Nephron (organoid): ENCODE measurements around the gene IL17RD.

Source experiments
- H3K27ac Mint-ChIP-seq, 3 experiments: 2 replicates each; pipeline ENCODE4 v1.8.0; 2020; ENCODE audit warnings: mixed read lengths in 3 of 3, mild to moderate bottlenecking in 2 of 3, moderate library complexity in 1 of 3
- H3K27me3 Mint-ChIP-seq: 2 replicates; pipeline ENCODE4 v1.8.0; 2021; ENCODE audit warnings: low read depth, mild to moderate bottlenecking, moderate library complexity, mixed read lengths
- H3K36me3 Mint-ChIP-seq: 2 replicates; pipeline ENCODE4 v1.8.0; 2020; ENCODE audit warnings: low read depth, mixed read lengths
- H3K4me1 Mint-ChIP-seq: 2 replicates; pipeline ENCODE4 v1.8.0; 2020; ENCODE audit warnings: mixed read lengths
- H3K4me3 Mint-ChIP-seq, 3 experiments: 2 replicates each; pipeline ENCODE4 v1.8.0; 2020; ENCODE audit warnings: mild to moderate bottlenecking in 3 of 3, mixed read lengths in 3 of 3, moderate library complexity in 2 of 3
- H3K9me3 Mint-ChIP-seq: 2 replicates; pipeline ENCODE4 v1.8.0; 2020; ENCODE audit warnings: mixed read lengths
- CTCF ChIP-seq, 3 experiments: fragments of 200-600 bp; sonication (generic); IDR thresholded peaks; one replicate each; pipeline ENCODE4 v1.5.0; 2021; ENCODE audit warnings: antibody characterized with exemption in 3 of 3; ENCODE audit not compliant: unreplicated experiment in 3 of 3

Gene IL17RD

GRCh38 chr3:57151749-57152148 is 13.4 kb downstream of the IL17RD start:
- peaks cover 80% of the 10 kb centered on the region for H3K4me1 Mint-ChIP-seq
- H3K36me3 Mint-ChIP-seq: peaks cover 27% of the 10 kb centered on the region
- no peaks in the 10 kb centered on the region for H3K27me3 Mint-ChIP-seq
- H3K4me3 Mint-ChIP-seq: peak overlapping the region; percentile 51 to 75 (median 68)
- no peaks in the 10 kb centered on the region for H3K9me3 Mint-ChIP-seq
- TF ChIP-seq CTCF (IDR thresholded peaks at IDR 0.05; ENCODE audit: unreplicated experiment in 3 of 3): no peak
- H3K27ac Mint-ChIP-seq: peak overlapping the region; percentile 86 to 99 (median 99)

DNA sequence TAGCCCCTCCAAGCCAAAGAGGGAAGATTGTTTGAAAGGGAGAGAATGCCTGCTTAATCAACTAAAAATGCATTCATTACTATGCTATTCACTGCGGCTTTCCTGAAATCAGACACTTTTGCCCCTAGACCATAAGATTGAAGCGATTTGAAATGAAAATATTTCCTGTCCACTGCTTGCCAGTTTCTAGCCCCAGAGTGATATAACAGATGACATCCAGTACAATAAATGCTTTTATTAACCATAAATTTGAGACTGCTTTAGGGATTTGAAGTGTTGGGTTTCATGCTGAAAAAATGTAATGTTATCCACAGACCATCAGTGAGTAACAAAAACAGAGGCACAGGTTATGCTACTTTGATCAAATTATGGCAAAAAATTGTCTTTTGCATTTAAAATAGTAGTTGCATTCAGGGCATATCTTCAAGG is 14.1 kb downstream of the IL17RD start:
- Mint-ChIP-seq H3K4me1 (peaks cover 73% of the 10 kb centered on the region), H3K36me3 (peaks cover 27% of the 10 kb centered on the region), H3K27ac (peak overlapping the region; percentile 86 to 99 (median 99)), H3K27me3 (no peaks in the 10 kb centered on the region), H3K9me3 (no peaks in the 10 kb centered on the region), H3K4me3 (peak overlapping the region; percentile 14 to 27 (median 15))
- no peak for TF ChIP-seq CTCF (IDR thresholded peaks at IDR 0.05; ENCODE audit: unreplicated experiment in 3 of 3)

- Mint-ChIP-seq H3K4me3 (peak overlapping the region in 2 of 3 experiments; percentile 21 to 50), H3K27ac (peak overlapping the region; percentile 86 to 99 (median 99)), H3K36me3 (peaks cover 34% of the 10 kb centered on the region), H3K9me3 (no peaks in the 10 kb centered on the region), H3K4me1 (peaks cover 69% of the 10 kb centered on the region), H3K27me3 (no peaks in the 10 kb centered on the region)
- TF ChIP-seq CTCF (IDR thresholded peaks at IDR 0.05; ENCODE audit: unreplicated experiment in 3 of 3): no peak
These were observed 15.0 kb downstream of the IL17RD start for GRCh38 chr3:57150113-57150581.

- Mint-ChIP-seq H3K4me1 (peaks cover 69% of the 10 kb centered on the region), H3K4me3 (no peak overlapping the region), H3K9me3 (no peaks in the 10 kb centered on the region), H3K36me3 (peaks cover 44% of the 10 kb centered on the region), H3K27me3 (no peaks in the 10 kb centered on the region), H3K27ac (peak overlapping the region; percentile 45 to 81 (median 49))
- no peak for TF ChIP-seq CTCF (IDR thresholded peaks at IDR 0.05; ENCODE audit: unreplicated experiment in 3 of 3)
These were observed 18.1 kb downstream of the IL17RD start for GRCh38 chr3:57147071-57147470.

DNA sequence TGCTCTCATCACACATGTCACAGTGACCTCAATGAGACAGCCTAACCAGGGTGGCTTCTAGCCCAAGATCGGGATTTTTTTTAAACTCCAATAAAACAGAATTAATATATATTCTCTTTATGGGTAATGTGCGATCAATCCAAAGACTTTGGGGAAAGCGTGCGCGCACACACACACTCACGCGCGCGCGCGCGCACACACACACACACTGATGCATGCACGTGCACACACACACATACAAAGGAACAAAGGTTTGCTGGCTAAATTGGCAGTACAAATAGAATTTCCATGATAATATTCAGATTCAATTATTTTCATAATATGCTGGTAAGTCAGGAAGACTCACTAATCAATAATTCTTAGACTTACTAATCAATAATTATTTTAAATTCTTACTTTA is 19.3 kb downstream of the IL17RD start:
- Mint-ChIP-seq H3K4me1 (peaks cover 64% of the 10 kb centered on the region), H3K4me3 (no peak overlapping the region), H3K27me3 (no peaks in the 10 kb centered on the region), H3K36me3 (peaks cover 44% of the 10 kb centered on the region), H3K9me3 (no peaks in the 10 kb centered on the region), H3K27ac (no peak overlapping the region)
- TF ChIP-seq CTCF (IDR thresholded peaks at IDR 0.05; ENCODE audit: unreplicated experiment in 3 of 3): no peak

DNA sequence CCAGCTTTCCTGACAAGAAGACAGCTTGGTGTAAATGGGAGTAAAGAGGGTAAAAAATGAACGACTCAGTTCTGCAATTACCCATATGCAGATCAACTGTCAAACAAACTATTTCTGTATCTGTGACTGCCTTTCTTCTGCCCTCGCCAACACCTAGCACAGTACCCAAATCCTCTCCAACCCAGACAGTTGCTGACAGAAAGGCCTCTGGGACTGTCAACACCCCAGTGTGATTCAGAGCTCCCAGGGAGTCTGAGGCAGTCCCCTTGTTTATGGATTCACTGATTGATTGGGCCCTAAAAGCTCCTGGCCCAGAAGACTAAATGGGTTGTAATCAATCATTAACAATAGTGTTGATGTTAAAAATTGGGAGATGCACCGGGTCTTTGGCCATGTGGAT is 20.2 kb downstream of the IL17RD start:
- H3K27me3 Mint-ChIP-seq: no peaks in the 10 kb centered on the region
- no peaks in the 10 kb centered on the region for H3K9me3 Mint-ChIP-seq
- peaks cover 40% of the 10 kb centered on the region for H3K36me3 Mint-ChIP-seq
- no peak overlapping the region for H3K4me3 Mint-ChIP-seq
- peaks cover 57% of the 10 kb centered on the region for H3K4me1 Mint-ChIP-seq
- peak overlapping the region in 2 of 3 experiments; percentile 14 to 81 for H3K27ac Mint-ChIP-seq
- TF ChIP-seq CTCF (IDR thresholded peaks at IDR 0.05; ENCODE audit: unreplicated experiment in 3 of 3): no peak
